GM11168 (cell line): ENCODE results near the gene PAF1.

Experiments used
- in situ Hi-C: fragments of 300-500 bp; cut with MboI; formaldehyde crosslinking; loops from one replicate; pipeline ENCODE4 v1.12.0; 2022; ENCODE audit warnings: low sequenced_read_pairs; ENCODE audit not compliant: unreplicated experiment

Gene PAF1

GRCh38 chr19:39390751-39391437, at the start of gene PAF1, which contains the start of gene MED29:
TSS of gene PAF1 (minus strand) at chr19:39391106. CDS start at chr19:39390864, 242 bp downstream.
TSS of gene MED29 (plus strand) at chr19:39391378. CDS start at chr19:39391423, 45 bp downstream.
- in situ Hi-C loops = no loop called here

- in situ Hi-C loops = no loop called here
These were observed 47.5 kb upstream of the PAF1 start for GRCh38 chr19:39438270-39438934.

DNA sequence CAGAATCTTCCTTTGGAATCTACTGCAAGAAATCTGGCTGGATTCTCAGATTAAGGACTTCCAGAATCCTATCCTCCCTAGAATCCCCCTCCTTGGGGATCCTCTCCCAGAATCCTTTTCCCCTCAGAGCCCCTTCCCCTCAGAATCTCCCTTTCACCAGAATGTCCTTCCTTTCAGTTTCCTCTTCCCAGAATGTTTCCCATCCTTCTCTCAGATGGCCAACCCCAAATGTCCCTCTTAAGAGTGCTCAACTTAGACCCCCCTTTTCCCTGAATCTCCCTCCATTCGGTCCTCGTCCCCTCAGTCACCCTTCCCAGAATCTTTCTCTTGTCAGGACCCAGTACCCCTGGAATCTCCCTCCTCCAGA, 45.4 kb upstream of the PAF1 start:
- in situ Hi-C loops = no loop called here

DNA sequence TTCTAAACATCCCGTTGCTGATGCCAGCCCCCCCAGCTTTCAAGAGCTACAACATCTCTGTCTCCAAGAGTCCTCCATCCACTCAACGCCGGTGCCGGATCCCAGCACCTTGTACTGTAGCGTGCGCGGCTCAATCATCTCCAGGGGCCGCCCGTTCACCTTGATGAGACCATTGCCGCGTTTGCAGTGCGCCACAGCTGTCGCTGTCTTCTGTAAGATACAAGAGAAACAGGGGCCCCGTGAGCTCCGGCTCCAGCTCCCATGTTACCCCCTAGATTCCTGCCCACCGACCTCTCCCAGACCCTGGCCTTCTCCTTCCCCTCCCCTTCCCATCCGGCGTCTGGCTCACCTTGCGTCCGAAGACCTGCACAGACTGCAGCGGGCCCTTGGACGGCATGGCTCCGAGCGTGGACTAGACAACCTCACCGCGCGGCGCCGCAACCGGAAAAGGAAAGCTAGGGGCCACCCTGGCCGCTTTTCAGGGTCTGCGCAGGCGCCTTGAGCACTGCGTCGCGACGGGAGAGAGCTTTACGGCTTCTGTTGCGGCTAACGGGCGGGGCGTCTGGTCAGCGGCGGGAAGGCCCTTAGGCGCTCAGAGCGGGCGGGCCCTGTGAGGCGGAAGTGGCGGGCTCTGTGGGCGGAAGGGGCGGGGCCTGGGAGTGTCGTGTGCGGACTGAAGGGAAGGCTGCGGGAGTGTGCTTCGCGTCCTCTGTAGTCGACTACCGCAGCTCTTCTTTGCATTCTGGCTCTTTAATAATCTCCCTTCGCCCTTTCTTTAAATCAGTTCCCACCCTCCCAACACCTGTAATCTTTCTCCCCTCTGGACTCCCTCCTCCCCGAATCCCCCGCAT, 44.8 kb upstream of the PAF1 start, which contains the start of gene RPS16:
TSS of gene RPS16 (minus strand) at position 451 of the 851 bp plus-strand sequence. CDS start at position 397, 54 bp downstream.
- in situ Hi-C loops = no loop called here

DNA sequence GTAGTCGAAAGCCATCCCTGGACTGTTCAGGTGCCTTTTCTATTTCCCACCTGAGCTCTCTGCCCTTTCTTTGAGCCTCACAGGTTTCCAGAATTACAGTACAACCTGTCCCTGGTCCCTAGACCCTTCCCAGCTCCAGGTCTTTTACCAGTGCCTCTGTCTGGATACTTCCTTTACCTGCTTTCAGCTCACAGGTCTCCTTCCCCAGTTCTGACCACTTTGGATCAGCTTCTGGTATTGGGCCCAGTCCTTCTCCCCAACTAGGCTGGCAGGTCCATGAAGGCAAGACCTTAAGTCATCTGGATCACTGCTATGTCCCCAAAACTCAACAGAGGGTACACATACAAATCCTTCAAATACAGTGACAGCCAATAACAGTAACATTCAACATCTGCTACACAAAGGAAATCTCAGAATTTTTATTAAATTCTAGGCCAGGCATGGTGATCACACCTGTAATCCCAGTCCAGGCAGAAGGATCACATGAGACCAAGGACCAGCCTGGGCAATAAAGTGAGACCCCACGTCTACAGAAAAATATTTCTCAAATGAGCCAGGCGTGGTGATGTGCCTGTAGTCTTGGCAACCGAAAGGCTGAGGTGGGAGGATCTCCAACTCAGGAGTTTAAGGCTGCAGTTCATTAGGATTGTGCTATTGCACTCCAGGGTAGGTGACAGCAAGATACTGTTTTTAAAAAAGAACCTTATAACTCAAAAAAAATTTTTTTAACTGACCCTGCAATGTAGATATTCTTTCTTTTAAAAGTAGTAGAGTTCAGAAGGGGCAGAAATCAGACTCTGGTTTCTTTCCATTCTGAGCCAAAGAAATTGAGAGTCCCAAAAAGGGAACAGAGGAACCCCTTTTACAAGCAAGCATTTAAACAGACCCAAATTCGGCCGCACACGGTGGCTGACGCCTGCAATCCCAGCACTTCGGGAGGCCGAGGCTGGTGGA, 43.5 kb upstream of the PAF1 start:
- in situ Hi-C loops = no loop called here

GRCh38 chr19:39433480-39434079, 42.7 kb upstream of the PAF1 start:
- in situ Hi-C loops = no loop called here

DNA sequence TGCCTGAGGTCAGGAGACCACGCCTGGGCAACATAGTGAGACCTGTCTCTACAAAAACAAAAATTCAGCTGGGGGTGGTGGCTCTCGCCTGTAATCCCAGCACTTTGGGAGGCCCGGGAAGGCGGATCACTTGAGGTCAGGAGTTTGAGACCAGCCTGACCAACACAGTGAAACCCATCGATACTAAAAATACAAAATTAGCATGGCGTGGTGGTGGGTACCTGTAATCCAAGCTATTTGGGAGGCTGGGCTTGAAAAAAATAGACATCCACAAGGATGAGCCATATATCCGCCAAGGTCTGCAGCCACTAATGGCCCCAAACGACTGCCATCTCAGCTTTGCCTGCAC, 41.7 kb upstream of the PAF1 start:
- in situ Hi-C loops = no loop called here

GRCh38 chr19:39430675-39431593, 40.0 kb upstream of the PAF1 start:
- in situ Hi-C loops = no loop called here

GRCh38 chr19:39428283-39429112, 37.6 kb upstream of the PAF1 start:
- in situ Hi-C loops = no loop called here

DNA sequence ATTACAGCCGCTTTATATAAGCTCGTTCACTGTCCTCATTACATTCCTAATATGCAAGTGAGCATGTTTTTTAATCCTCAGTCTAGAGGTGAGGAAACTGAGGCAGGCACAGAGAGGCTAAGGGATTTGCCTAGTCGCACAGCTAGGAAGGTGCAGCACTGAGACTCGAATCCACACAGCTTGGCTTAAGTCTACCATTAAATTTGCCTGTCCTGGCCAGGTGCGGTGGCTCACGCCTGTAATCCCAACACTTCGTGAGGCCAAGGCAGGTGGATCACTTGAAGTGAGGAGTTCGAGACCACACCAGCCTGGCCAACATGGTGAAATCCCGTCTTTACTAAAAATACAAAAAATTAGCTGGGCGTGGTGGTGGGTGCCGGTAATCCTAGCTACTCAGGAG, 36.8 kb upstream of the PAF1 start:
- in situ Hi-C loops = no loop called here

DNA sequence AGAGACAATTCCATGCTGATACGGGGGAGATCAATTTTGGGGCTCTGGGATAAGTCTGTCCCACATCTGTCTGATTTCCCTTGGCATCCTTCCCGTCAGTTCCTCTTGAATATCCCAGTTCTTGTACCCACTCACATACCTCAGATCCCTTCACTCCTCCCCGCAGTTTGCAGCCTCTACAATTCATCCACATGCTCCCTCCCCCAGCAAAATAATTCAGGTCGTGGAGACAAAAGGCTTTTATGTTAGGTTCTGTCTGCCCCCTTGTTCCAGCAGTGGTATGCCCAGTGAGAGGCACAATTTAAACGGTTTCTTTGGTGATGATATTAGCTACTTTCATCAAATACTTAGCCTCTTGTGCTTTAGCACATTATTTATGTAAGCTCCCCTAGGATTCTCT, 35.3 kb upstream of the PAF1 start:
- in situ Hi-C loops = no loop called here

DNA sequence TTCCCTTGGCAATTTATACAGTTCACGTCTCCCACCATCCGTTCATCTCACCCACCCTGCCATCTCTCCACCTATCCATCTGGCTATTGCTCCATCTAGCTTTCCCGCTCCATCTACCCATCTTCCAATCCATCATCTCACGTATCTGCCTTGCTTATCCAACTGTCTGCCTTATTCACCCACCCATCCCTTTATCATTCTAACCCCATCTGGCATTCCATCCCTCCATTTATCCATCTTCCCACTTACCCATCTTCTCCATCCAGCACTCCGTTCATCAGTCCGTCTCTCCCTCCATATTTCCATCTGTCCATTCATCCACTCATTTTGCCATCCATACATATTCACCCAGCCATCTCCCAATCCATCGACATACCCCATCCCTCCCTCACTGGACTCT, 34.8 kb upstream of the PAF1 start:
- in situ Hi-C loops = no loop called here

DNA sequence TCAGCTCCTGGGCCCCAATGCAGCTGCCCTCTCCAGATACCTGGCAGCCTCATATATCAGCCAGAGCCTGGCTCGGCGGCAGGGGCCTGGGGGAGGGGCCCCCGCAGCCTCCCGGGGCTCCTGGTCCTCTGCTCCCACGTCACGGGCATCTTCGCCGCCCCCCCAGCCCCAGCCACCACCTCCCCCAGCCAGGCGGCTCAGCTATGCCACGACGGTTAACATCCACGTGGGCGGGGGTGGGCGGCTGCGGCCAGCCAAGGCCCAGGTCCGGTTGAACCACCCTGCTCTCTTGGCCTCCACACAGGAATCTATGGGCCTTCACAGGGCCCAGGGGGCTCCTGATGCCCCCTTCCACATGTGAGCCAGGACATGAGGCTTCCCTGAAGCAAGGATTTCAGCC, 34.0 kb upstream of the PAF1 start:
- in situ Hi-C loops = no loop called here

DNA sequence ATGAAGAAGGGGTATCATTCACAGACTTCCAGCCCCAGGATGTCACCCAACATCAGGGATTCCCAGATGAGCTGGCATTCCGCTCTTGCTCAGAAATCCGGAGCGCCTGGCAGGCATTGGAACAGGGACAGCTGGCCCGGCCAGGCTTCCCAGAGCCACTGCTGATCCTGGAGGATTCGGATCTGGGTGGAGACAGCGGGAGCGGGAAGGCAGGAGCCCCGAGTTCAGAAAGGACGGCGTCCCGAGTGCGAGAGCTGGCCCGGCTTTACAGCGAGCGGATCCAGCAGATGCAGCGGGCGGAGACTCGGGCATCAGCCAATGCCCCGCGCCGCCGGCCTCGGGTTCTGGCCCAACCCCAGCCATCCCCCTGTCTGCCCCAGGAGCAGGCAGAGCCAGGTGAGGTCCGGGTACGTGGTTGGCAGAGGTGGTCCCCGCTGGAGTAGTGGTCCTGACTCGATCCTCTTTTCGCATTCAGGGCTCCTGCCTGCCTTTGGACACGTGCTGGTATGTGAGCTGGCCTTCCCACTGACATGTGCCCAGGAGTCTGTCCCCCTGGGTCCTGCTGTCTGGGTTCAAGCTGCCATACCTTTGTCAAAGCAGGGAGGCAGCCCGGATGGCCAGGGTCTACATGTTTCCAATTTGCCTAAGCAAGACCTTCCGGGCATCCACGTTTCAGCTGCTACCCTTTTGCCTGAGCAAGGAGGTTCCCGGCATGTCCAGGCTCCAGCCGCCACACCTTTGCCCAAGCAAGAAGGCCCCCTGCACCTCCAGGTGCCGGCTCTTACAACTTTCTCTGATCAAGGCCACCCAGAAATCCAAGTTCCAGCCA, 32.6 kb upstream of the PAF1 start:
- in situ Hi-C loops = no loop called here

DNA sequence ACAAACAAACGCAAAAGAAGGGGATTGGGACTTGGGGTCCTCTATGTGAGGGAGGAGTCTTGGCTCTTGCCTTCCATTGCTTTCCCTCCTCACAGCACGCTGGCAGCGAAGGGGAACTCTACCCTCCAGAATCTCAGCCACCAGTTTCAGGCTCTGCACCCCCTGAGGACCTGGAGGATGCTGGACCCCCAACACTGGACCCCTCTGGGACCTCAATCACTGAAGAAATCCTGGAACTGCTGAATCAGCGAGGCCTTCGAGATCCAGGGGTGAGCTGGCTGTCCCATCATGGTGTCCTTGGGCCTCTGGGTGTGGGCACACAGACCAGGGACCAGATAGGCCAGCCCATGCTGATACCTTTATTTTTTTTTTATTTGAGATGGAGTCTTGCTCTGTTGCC, 31.1 kb upstream of the PAF1 start:
- in situ Hi-C loops = no loop called here

DNA sequence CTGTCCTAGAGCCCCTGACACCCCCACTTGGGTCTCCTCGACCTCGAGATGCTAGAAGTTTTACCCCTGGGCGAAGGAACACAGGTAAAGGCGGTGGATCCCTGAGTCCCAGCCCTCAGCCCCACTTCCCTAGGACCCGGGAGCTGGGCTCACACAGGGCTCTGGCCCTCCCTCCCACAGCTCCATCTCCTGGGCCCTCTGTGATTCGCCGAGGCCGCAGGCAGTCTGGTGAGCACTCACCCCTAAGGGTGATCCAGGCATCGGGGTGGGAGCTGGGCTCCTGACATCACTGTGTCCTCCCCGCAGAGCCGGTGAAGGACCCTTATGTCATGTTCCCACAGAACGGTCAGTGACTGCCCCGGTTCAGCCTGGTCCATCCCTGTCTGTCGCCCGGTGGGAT, 29.9 kb upstream of the PAF1 start:
- in situ Hi-C loops = no loop called here

GRCh38 chr19:39419003-39419402, 28.1 kb upstream of the PAF1 start:
- in situ Hi-C loops = no loop called here
